ENCODE data around the gene LCN15.

The LCN15 gene

DNA sequence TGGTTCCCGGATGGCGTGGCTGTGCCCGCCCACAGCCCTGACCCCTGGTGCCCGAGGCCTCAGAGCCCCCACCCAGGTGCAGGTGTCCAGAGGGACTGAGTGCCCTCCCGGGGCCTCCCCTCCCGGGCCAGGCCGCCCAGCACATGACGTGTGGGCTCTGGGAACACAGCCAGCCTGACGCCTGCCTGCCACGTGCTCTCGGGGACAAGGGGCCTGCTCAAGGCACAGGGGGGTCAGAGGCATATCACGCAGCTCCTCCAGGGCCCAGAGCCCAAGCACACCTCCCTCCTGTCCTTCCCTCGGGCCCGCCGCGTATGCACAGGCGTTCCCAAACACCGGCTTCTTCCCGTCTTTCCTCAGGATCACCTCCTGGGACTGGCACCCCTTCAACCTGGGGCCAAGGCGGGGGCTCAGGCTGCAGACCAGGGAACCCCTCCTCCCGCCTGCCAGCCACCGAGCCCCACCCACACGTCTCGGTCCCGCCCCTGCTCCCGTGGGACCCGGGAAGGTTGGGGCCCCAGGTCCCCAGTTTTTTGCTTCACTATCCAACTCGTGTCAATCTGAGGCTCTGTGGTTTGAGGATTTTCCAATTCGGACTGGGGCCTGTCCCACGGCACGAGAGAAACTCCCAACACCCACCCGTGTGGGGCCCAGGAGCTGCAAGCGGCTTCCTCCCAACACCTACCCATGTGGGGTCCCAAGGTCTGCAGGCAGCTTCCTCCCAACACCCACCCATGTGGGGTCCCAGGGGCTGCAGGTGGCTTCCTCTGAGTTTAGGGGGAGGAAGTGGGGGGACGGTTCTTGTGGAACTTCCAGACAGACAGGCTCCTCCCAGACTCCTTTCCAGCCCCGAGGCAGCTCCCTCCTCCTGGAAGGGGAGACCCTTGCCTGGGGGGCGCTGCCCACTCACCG lies 23.1 kb downstream of the LCN15 start:
- no peak for DNase-seq (ENCODE audit: low spot score)

DNA sequence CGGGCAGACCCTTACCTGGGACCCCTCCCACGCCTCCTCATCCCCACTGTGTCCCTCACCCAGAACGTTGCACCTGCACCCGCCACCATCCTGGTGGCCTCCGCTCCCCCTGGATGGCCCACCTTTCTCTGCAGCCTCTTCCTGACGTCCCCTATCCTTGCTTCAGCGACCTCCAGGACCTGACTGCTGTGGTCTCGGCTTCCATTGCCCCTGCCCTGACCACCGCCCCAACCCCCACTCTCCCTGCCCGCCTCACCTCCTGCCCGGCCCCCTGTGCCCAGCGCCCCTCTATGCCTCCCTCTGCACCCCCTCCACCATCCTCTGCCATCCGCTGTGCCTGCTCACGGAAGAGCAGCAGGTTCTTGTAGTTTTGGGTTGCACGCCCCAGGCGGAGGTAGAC lies 23.8 kb downstream of the LCN15 start:
- no peak for DNase-seq (ENCODE audit: low spot score)

DNA sequence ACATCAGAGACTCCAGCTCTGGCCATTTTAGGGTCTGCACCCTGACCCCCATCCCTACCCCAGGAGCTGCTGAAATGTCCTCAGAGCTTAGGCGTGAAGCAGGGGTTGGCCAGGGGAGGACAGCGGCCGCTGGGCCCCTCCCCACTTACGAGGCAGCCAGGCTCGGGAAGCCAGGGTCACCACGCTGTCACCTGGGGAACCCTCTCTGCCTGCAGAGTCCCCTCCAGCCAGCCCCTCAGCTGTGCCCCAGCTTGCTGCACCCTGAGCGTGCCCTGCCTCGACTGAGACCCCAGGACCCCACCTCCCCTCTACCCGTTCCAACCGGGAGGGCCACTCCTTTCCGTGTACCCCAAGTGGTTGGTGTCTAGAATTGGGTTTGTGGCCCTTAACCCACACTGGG lies 24.2 kb downstream of the LCN15 start:
- no peak for DNase-seq (ENCODE audit: low spot score)

DNA sequence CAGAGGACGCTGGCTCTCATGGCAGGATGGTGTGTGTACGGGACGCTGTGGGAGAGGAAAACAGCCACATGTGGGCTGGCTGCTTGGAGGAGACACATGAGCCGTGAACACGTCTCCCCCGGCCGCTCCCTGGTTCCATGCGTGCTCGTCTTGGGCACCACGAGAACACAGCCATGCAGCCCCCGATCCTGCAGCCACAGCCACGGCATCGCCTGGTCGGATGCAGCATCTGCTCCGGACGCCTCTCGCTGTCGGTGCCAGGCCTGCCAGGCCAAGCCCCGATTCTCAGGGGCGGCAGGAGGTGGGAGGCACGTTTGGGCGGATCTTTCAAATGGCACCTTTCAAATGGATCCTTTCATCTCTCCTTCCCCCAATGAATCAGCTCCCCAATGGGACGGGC lies 24.8 kb downstream of the LCN15 start:
- DNase-seq (ENCODE audit: low spot score) = no peak

DNA sequence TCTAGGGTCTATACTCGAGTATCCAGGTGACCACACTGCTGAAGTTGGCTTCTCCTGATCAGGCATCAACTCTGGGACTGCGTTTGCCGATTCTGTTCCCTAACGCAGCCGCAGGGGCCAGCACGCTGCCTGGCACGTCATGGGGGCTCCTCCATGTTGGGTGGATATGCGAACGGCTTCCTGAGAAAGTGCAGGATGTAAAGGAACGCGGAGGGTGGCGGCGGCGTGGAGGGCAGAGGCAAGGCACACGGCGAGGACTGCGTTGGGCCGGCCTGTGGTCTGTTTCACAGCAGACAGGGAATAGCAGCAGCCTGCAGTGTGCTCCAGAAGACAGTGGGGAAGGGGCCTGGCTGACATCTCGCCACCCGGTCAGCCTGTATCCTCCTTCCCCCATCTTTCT lies 25.4 kb downstream of the LCN15 start:
- no peak for DNase-seq (ENCODE audit: low spot score)

DNA sequence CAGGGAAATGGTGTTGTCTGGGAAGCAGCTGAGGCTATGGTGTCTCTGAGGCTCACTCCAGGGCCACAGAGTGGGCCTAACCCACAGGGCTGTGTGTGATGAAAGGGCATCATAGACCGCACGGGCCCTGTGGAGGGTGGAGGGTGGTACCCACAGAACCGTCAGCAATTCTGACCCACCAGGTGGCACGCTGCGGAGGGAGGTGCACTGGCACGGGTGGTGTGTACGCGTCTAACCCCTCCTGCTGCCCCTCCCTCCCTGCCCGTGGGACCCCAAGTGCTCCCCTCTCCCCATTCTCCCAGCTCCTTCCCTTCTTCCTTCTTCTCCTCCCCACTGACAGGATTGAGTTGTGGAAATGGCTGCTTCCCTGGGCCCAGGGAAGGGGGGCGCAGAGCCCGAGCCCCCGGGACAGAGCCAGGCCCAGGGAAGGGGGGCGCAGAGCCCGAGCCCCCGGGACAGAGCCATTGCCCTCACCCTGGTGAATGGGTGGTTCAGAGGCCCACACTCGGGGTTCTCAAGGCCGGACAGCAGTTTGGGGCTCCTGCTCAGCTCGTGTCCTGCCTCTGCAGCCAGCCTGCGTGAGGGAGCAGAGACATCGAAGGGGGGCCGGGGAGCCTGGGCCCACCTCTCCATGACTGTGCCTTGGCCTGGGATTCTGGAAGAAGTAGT lies 28.4 kb downstream of the LCN15 start:
- DNase-seq (ENCODE audit: low spot score) = no peak

DNA sequence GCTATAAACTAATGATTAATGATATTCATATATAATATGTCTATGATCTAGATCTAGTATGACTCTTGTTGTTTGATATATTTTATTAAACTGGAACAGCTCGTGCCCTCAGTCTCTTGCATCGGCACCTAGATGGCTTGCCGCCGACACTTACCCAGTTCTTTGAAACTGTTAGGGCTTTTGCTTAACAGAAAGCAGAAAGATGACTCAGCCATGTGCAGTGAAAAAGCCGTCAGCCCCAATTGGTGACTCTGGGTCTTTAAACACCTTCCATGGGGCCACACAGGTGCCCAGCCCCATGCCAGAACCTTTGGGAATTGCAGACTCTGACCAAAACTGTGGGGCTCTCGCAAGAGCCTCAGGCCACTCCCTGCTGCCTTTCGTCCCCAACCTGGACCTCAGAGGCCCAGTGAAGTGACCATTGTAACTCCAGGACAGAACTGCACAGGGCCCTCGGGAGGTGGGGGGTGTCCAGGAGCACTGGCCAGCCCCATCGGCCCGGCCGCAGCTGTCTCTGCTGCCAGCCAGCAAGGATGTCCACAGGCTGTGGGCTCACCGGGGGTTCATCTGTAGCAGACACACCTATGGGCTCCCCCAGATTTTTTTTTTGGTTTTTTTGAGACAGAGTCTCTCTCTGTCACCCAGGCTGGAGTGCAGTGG lies 29.4 kb downstream of the LCN15 start:
- no peak for DNase-seq (ENCODE audit: low spot score)

DNA sequence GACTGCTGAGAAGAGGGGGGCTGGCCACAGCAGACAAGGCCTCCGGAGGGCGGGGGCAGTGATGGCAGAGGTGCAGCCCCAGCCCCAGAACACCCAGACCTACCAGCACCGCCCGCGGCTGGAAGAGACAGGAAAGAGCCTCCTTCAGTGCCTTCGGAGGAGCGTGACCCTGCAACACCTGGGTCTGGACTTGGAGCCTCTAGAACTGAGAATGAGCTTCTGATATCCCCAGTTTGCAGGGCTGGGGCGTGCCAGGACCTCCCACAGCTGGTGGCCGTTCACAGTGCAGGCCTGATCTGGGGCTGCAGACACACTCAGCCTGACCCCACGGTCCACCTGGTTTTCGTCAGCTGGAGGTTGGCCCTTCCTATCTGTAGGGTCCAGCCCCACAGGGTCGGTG lies 30.7 kb downstream of the LCN15 start:
- DNase-seq (ENCODE audit: low spot score) = no peak

DNA sequence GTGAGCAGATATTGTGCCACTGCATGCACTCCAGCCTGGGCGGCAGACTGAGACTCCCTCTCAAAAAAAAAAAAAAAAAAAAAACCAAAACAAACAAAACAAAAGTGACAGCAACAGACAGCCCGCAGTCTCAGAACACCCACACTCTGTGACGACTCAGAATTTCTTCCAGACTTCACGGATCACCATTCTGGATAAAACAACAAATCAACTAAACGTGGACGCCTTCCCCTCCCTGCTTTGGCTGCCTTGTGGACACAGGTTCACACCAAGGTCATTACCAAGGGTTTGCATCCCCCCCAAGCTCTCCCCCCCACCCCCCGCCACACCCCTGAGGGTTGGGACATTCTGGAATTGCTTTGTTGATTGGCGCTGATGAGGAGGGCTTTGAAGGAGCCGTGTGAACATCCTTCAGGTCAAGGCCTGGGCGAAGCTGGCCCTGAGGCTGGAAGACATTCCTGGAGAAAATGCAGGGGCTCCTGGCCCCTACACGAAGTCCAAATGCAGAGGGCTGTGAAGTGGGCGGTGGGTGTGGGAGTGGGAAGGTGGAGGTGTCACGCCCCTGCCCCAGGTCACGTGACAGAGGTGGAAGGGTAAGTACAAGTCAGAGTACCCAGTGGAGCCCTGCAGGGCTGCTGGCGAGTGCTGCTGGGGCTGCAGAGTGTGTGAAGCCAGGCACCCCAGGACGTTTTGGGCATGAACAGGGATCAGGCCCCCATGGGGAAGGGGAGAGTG lies 31.7 kb downstream of the LCN15 start:
- no peak for DNase-seq (ENCODE audit: low spot score)

DNA sequence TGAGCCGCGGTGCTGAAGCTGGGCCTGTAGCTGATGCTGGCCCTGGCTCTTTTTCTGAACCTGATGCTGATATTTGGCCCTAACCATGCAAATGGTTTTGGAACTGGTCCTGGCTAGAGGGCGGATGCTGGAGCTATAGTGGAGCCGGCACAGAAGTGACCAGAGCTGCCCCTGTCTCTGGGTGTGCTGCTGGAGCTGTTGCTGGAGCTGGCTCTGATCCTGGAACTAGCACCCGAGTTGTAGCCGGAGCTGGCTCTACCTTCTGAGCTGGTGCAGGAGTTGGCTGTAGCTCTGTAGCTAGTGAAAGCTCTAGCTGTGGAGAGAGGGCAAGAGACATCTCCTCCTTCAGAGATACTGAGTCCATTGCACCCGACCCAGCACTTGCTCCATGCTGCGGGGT lies 34.4 kb downstream of the LCN15 start:
- no peak for DNase-seq (ENCODE audit: low spot score)

DNA sequence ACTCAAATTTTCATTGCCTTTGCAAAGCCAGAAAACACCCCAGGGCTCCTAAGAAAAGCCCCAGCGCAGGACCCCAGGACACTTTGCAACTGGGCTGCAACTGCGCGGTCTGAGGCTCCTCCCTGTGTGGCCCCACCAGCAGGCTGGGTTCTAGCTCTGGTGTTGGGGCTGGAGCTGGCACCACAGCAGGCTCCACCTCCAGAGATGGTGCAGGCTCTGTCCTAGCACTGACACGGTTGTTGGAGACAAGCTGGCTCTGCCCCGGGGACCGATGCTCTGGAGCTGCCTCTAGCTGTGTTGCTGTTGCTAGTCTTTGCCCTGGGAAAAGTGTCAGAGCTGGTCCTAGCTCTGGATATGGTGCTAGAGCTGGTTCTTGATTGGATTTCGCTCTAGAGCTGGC lies 35.2 kb downstream of the LCN15 start:
- DNase-seq (ENCODE audit: low spot score) = no peak

DNA sequence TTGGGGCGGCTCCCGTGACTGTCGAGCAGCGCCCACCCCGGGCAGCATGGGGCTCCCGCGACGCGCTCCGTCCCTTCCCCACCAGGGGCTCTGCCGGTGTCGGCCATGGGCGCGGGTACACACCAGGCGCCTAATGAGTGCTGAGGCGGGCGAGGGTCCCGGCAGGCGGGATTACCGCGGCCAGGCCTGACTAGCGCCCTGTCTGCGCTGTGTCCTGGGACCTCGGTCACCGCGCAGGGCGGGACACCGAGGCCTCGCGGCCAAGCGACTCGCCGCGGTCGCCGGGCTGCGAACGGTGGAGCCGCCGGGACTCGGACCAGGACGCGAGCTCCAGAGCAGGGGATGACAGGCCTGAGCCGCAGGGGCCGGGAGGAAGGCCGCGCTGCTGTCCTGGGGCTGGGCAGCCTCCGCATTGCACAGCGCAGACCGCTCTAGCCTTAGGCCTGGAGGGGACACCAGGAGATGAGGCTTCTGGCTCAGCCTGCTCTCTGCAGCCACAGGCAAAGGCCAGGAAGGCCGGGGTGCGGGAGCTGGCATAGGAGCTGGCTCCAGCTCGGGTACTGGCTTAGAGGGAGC lies 35.7 kb downstream of the LCN15 start:
- DNase-seq (ENCODE audit: low spot score) = no peak

DNA sequence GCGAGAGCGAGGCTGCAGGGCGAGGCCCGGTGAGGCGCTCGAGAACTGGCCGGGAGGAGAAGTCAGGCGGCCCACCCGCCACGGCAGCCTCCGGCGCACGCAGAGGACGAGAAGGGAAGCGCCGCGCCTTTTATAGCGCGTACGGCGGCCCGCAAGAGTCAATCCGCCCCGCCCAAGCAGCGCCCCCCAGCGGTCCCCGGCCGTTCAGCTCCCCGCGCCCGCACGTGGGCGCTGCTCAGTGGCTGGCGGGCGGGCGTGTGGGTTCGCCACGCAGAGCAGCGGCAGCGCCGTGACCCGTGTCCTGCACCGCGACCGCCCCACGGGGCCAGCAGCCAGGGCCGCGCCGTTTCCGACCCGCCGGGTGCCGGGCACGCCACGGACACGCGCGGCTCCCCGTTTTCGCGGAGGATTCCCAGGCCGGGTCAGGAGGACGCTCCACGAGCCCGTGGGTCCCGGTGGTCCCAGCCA lies 36.2 kb downstream of the LCN15 start:
- peak; percentile 90 for DNase-seq (ENCODE audit: low spot score)

DNA sequence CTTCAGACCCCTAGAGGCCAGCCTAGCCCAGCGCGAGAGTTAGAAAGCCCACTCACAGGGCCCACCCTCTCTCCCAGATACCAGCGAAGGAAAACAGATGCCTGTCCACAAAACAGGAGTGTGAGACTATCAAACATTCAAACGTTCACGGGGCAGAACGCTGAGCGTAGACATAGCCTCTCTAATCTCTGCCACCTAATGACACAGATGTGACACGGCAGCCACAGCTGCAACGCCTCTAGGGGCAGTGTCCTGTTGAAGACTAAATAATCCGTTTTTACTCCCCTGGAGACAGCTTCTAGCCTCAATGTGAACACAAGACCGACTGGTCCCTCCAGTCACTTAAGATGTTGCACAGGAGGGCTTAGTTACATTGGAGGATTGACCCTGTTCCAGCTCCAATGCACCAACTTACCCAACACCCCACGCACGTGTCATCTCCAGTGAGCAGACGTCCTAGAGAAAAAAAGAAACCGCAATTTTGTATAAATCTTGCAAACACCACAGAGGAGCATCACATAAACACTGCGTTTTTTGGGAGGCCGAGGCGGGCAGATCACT lies 37.6 kb downstream of the LCN15 start:
- peak; percentile 69 for DNase-seq (ENCODE audit: low spot score)

DNA sequence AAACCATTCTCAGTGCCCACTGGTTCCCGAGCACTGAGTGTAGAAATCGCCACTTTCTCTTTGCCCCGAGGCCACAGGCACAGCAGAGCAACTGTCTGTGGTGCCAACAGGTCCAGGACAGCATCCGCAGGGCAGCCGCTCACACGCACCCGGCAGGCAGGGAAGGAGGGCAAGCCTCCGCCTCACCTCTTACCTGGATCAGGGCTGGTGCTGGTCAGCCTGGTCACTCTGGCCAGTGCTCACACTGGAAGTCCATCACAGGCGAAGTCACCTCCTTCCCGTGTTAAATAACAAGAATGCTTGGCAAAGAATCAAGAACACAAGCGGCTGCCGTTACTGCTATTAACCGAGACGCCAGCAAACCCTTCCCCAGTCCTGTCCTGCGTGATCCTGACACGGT lies 38.2 kb downstream of the LCN15 start:
- no peak for DNase-seq (ENCODE audit: low spot score)

DNA sequence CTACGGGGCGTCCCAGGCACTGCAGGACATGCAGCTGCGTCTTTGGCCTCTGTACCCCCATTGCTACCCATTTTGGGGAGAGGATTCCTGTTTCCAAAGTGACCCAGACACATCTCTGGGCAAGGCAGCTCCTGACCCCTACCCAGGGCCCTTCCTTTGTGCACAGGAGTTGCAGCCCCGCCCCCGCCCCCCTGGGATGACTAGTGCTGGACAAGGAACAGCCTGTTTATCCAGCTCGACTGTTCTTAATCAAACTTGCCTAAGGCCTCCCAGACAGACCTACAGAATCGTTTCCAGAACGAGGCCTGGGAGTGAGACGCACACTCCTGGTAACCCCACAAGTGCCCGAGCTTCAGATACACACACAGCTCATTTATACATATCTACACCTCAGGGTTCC lies 38.7 kb downstream of the LCN15 start:
- no peak for DNase-seq (ENCODE audit: low spot score)

DNA sequence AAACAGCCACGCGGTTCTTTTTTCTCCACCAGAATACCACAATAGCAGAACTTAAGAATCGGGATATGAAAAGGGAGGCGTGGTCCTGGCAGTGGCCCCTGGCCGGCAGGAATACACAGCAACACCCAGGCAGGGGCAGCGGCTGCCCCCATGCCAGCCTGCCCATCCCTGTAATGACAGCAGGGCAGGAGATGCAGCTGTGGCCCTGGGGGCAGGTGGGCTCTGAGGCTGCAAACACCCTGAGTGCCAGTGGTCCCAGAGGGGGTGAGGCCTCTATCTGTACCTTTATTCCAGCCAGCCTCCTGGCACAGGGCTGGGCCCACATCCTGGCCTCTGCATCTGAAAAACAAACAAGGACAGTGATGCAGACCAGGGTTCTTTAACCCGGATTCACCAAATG lies 39.5 kb downstream of the LCN15 start:
- no peak for DNase-seq (ENCODE audit: low spot score)

DNA sequence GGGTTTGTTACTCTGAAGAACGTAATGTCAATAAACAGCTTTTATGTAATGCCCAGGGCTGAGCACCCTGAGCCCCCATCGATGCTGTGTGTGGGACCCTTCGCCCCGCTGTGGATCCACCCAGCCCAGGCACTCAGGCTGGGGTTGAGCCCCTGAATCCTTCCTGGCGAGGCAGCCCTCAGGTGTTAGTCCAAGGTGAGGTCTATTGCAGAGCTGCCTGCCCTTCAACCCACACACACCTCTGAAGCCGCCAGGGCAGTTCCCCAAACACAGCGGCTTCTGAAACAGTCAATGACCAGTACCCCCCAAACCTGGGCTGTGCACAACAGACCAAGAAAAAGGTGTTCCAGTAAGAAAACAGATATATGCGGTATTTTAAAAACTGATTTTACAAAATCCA lies 40.3 kb downstream of the LCN15 start:
- no peak for DNase-seq (ENCODE audit: low spot score)

DNA sequence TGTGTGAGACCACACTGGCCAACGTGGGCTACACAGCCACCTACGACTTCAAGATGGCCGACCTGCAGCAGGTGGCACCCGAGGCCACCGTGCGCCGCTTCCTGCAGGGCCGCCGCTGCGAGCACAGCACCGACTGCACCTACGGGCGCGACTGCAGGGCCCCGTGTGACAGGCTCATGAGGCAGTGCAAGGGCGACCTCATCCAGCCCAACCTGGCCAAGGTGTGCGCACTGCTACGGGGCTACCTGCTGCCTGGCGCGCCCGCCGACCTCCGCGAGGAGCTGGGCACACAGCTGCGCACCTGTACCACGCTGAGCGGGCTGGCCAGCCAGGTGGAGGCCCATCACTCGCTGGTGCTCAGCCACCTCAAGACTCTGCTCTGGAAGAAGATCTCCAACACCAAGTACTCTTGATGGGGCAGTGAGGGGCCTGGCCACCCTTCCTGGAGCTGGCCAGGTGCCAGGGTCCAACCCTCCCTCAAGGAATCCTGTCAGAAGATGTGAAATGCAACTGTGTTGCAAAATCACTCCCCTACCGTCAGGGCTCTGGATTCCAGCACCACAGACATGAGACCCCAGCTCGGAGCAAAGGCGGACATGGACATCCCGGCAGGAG lies 40.8 kb downstream of the LCN15 start:
- no peak for DNase-seq (ENCODE audit: low spot score)

DNA sequence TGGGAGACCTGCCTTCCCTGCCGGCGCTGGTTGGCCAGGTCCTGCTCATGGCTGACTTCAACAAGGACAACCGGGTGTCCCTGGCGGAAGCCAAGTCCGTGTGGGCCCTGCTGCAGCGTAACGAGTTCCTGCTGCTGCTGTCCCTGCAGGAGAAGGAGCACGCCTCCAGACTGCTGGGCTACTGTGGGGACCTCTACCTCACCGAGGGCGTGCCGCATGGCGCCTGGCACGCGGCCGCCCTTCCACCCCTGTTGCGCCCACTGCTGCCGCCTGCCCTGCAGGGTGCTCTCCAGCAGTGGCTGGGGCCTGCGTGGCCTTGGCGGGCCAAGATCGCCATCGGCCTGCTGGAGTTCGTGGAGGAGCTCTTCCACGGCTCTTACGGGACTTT lies 41.4 kb downstream of the LCN15 start:
- DNase-seq (ENCODE audit: low spot score) = no peak
